Hematopoietic multipotent progenitor cell treated with erythropoietin and hydrocortisone succinate and interleukin-3 and kit ligand, for 4 days (in vitro differentiated cells): ENCODE results near the gene DMRTC2.
"Not testable (repeated sequence)": the region's sequence is repeated elsewhere in the genome, so short reads cannot be mapped to it uniquely, and the experiment has no call there.

Experiments
- DNase-seq: peaks from one replicate; pipeline ENCODE4 v3.0.0-alpha.2; 2015

DMRTC2 gene

GRCh38 chr19:41872384-41872774 lies 27.5 kb downstream of the DMRTC2 start:
- no peak for DNase-seq

GRCh38 chr19:41872775-41873647 lies 28.2 kb downstream of the DMRTC2 start:
- peak; percentile 83 for DNase-seq

DNA sequence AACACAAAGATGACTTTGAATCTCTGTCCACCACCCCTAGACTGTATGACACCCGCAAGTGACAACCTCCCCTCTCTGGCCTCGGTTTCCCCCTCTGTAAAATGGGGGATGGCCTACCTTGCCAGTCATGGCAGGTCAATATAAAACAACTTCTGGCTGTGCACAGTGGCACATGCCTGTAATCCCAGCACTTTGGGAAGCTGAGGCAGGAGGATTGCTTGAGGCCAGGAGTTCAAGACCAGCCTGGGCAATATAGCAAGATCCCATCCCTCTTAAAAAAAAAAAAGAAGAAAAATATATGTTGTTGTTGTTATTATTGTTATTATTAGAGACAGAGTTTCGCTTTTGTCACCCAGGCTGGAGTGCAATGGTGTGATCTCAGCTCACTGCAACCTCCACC lies 31.1 kb downstream of the DMRTC2 start:
- DNase-seq, result not testable (repeated sequence)

DNA sequence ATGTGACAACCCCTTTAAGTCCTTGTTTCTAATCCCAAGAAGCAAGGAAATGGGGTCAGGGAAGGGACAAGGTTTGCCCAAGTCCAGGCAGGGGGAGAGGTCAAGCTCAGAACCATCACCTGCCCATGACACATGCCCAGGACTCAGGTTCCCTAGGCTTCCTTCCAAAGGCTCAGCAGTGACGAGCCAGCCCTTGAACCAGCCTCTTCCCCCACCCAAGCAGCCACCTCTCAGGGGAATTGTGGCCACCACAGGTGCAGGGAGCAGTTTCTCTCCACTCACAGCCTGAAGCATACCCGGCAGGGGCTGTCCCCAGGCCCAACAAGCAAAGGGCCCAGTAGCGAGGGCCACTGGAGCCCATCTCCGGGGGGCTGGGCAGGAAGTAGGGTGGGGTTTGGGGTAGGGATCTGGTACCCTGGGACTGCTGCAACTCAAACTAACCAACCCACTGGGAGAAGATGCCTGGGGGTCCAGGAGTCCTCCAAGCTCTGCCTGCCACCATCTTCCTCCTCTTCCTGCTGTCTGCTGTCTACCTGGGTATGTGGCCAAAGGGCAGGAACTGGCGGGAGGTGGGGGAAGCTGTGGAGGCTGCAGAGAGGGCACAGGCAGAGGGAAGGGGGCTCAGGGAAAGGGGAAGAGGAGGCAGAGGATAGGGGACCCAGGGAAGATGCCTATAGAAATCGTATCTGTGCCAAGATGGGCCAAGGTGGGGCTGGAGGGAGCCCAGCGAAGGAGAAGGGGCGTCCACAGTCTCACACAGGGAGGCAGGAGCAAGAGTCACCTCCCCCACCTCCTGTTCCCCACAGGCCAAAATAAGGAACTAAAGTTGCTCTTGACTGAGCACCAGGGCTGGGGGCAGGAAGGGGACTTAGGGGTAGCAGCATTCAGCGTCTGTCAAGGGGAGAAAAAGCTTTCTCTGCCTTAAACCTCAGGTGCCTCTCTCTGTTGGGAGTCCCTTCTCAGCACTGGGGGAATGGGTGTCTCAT lies 32.3 kb downstream of the DMRTC2 start, which contains the start of gene CD79A:
TSS of gene CD79A (plus strand) at position 433 of the 986 bp plus-strand sequence. CDS start at position 459, 26 bp downstream.
- peak; percentile 90 for DNase-seq

DNA sequence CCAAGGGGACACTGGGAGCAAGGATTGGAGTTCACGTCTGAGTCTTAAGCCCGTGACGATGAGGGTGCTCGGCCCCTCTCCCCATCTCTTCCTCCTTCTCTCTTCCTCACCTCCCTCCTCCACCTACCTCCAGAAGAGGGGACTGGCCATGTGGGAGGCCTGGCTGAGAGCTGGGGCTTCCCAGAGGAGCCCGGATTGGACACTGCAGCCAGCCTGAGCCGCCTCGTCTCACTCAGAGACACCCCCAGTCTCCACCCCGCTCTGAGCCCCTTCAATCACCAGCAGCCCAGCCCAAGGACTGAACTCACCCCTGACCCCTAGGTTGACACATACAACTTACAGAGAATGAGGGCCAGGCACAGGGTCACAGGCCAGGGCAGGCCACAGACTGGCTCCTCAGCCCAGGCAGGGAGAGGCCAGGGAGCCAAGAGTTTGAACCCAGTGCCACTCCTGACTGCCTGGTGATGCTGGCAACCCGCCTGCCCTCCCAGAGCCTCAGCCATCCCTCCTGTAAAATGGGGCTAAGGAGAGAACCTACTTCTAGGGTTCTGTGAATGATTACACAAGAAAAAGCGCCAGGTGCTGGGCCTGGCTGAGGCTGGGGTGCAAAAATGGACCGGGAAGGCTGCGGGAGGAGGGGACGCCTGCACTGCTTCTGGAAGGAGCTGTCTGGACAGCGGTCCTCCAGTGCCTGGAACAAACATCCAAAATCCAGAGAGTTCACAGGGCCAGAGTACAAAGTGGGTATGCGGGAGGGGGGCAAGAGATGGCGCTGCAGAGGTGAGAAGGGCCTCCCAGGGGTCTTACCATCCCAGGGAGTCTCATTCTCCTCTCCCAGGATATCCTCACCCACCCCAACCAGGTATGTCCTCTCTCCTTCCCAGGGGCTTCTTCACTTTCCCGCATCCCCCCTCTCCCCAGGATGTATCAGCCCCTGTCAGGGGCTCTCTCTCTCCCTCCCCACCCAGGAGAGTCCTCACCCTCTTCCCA lies 33.4 kb downstream of the DMRTC2 start:
- DNase-seq, result no peak

DNA sequence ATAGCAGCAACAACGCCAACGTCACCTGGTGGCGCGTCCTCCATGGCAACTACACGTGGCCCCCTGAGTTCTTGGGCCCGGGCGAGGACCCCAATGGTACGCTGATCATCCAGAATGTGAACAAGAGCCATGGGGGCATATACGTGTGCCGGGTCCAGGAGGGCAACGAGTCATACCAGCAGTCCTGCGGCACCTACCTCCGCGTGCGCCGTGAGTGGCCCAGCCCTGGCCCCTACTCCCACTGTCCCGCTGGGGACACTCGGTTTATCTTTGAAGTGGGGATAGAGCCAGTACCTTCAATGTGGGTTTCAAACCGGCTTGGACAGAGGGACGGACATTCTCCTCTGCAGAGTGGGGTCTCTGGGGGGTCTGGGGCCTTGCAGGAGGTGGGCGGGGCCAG lies 34.2 kb downstream of the DMRTC2 start:
- no peak for DNase-seq

- no peak for DNase-seq
These were observed 35.0 kb downstream of the DMRTC2 start for GRCh38 chr19:41879670-41880328.

DNA sequence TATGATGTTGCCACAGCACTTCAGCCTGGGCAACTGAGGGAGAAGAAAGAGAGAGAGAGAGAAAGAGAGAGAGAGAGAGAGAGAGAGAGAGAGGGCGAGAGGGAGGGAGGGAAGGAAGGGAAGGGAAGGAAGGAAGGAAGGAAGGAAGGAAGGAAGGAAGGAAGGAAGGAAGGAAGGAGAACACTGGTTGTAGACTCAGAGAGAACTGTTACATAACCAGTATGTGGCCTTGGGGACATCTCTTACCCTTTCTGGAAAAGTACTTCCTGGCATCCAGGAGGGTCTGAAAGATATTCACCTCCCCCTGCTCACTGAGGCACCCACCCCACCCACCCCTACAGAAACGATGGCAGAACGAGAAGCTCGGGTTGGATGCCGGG lies 35.5 kb downstream of the DMRTC2 start:
- no peak for DNase-seq

GRCh38 chr19:41882568-41883462 lies 38.0 kb downstream of the DMRTC2 start, which contains the start of gene ARHGEF1:
Gene ARHGEF1, plus strand, starts transcription at chr19:41883184. Its CDS starts 4,899 bp downstream, at chr19:41888083.
- DNase-seq, result peak; percentile 72

GRCh38 chr19:41883463-41883820 lies 38.6 kb downstream of the DMRTC2 start:
- DNase-seq, result no peak

GRCh38 chr19:41883821-41884733 lies 39.2 kb downstream of the DMRTC2 start:
- DNase-seq, result peak; percentile 99

- DNase-seq, result peak; percentile 79
These were observed 42.2 kb downstream of the DMRTC2 start for GRCh38 chr19:41886761-41887710.

GRCh38 chr19:41887711-41888382 lies 43.0 kb downstream of the DMRTC2 start:
- peak; percentile 53 for DNase-seq

- DNase-seq, result no peak
These were observed 44.1 kb downstream of the DMRTC2 start for GRCh38 chr19:41888926-41889325.

GRCh38 chr19:41889896-41890295 lies 45.1 kb downstream of the DMRTC2 start:
- DNase-seq, result no peak

DNA sequence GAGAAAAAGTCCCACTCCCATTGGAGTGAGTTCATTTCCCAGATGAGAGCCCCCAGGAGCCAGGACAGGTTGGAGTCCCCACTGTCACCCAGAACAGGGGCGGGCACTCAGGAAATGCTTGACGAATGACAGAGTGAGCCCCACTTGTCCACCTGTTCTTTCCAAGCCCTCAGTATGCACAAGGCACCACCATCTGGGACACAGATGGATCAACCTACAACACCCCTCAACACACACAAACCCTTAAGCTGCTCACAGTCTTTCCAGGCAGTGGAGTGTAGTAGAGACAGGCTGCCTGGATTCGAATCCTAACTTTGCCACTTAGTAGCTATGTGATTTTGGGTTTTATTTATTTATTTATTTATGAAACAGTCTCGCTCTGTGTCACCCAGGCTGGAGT lies 46.1 kb downstream of the DMRTC2 start:
- DNase-seq, result no peak

GRCh38 chr19:41892173-41892902 lies 47.5 kb downstream of the DMRTC2 start:
- DNase-seq, result no peak
